Fibroblast of lung (primary cell): ENCODE data around the gene TOX3. TPM values are rescaled to one million over a fixed set of nuclear protein-coding genes. Genes with fewer than 3 reads are reported as not detected.

ENCODE experiments used
- DNase-seq, 2 donors: peaks; one replicate each; pipeline versions ENCODE4 v3.0.0 to v3.0.0-alpha.2; 2010; ENCODE audit warnings: low read depth in 2 of 2
- H2AFZ ChIP-seq: 2 replicates; pipeline ENCODE4 v1.5.1; 2012; ENCODE audit warnings: low read length, control low read depth, inconsistent platforms
- H3K27ac ChIP-seq: 2 replicates; pipeline ENCODE4 v1.5.1; 2011; ENCODE audit warnings: low read length, control low read depth; ENCODE audit not compliant: insufficient read depth
- H3K27me3 ChIP-seq: 2 replicates; pipeline ENCODE4 v1.5.1; 2011; ENCODE audit warnings: mild to moderate bottlenecking, low read length; ENCODE audit not compliant: control insufficient read depth, insufficient read depth
- H3K36me3 ChIP-seq: 2 replicates; pipeline ENCODE4 v1.5.1; 2011; ENCODE audit warnings: low read length; ENCODE audit not compliant: control insufficient read depth, insufficient read depth
- H3K4me1 ChIP-seq: 2 replicates; pipeline ENCODE4 v1.5.1; 2011; ENCODE audit warnings: low read length; ENCODE audit not compliant: control insufficient read depth, insufficient read depth; ENCODE audit errors: extremely low read depth
- H3K4me2 ChIP-seq: 2 replicates; pipeline ENCODE4 v1.5.1; 2011; ENCODE audit warnings: low read length, control low read depth; ENCODE audit not compliant: insufficient read depth; ENCODE audit errors: extremely low read depth
- H3K4me3 ChIP-seq, 4 experiments: fragments of 200-600 bp in 1 of 4; sonication (generic) in 1 of 4; replicated peaks in 1 of 4; 2 replicates each; pipeline ENCODE4 v1.5.1; 2011 to 2016; ENCODE audit warnings: low read length in 4 of 4, low read depth in 3 of 4, mild to moderate bottlenecking in 3 of 4, control low read depth in 2 of 4, inconsistent platforms in 1 of 4, mixed read lengths in 1 of 4; ENCODE audit not compliant: insufficient read depth in 1 of 4; ENCODE audit errors: control extremely low read depth in 1 of 4
- H3K79me2 ChIP-seq: 2 replicates; pipeline ENCODE4 v1.5.1; 2012; ENCODE audit warnings: mild to moderate bottlenecking, low read length, inconsistent platforms; ENCODE audit not compliant: control insufficient read depth, insufficient read depth
- H3K9ac ChIP-seq: 2 replicates; pipeline ENCODE4 v1.5.1; 2011; ENCODE audit warnings: mild to moderate bottlenecking, low read length, control low read depth; ENCODE audit not compliant: insufficient read depth
- H3K9me3 ChIP-seq: 2 replicates; pipeline ENCODE4 v1.5.1; 2012; ENCODE audit warnings: low read depth, low read length; ENCODE audit not compliant: control insufficient read depth, insufficient read depth
- H4K20me1 ChIP-seq: 2 replicates; pipeline ENCODE4 v1.5.1; 2011; ENCODE audit warnings: low read length; ENCODE audit not compliant: control insufficient read depth, insufficient read depth; ENCODE audit errors: extremely low read depth
- CTCF ChIP-seq, 2 donors: IDR thresholded peaks in 1 of 2; conservative IDR thresholded peaks in 1 of 2; 1 replicate in 1 of 2; 2 replicates in 1 of 2; pipeline ENCODE4 v1.5.1; 2011 to 2012; ENCODE audit warnings: low read length in 2 of 2, control low read depth in 1 of 2, inconsistent platforms in 1 of 2, low read depth in 1 of 2, mild to moderate bottlenecking in 1 of 2
- EZH2 ChIP-seq: IDR thresholded peaks from 2 replicates; pipeline ENCODE4 v1.5.1; 2012; ENCODE audit warnings: low read length, control low read depth, mild to moderate bottlenecking; ENCODE audit errors: missing control alignments
- polyA plus RNA-seq, 2 donors: library from polyadenylated mRNA; depleted of rRNA in 1 of 2; stranded (reverse) in 1 of 2; unstranded in 1 of 2; fragments of >200 nt; gene quantifications; 2 replicates each; pipeline ENCODE4 v1.2.1, GENCODE V29; 2011 to 2012; ENCODE audit warnings: missing spikeins in 1 of 2
- total RNA-seq: library from RNA; depleted of rRNA; stranded (reverse); fragments of >200 nt; gene quantifications from 2 replicates; pipeline ENCODE4 v1.2.1, GENCODE V29; 2014

Gene TOX3
- total and polyA plus RNA-seq, 2 donors (not counting 1 experiment from before 2014, with no cell fraction given): not detected

GRCh38 chr16:52407778-52408177 lies 139.2 kb downstream of the TOX3 start:
- no peak for DNase-seq
- no peak for TF ChIP-seq CTCF (conservative IDR thresholded peaks at IDR 0.05 in 1 of 2, IDR thresholded peaks at IDR 0.05 in 1 of 2; ENCODE audit: low read depth in 1 of 2, low read length in 2 of 2)
- Histone ChIP-seq H3K27me3 (no peaks in the 10 kb centered on the region), H3K4me3 (no peak overlapping the region), H3K79me2 (no peaks in the 10 kb centered on the region), H3K4me2 (no peak overlapping the region), H3K36me3 (no peaks in the 10 kb centered on the region), H3K9me3 (no peaks in the 10 kb centered on the region), H2AFZ (no peak overlapping the region), H3K27ac (no peak overlapping the region), H3K4me1 (no peaks in the 10 kb centered on the region), H4K20me1 (no peaks in the 10 kb centered on the region), H3K9ac (no peak overlapping the region)

GRCh38 chr16:52405441-52405840 lies 141.5 kb downstream of the TOX3 start:
- TF ChIP-seq CTCF (conservative IDR thresholded peaks at IDR 0.05 in 1 of 2, IDR thresholded peaks at IDR 0.05 in 1 of 2; ENCODE audit: low read depth in 1 of 2, low read length in 2 of 2) (no peak), EZH2 (no peak)
- DNase-seq: no peak
- H2AFZ ChIP-seq: no peak overlapping the region
- H3K9me3 ChIP-seq: no peaks in the 10 kb centered on the region
- H3K27me3 ChIP-seq: no peaks in the 10 kb centered on the region
- no peak overlapping the region for H3K4me2 ChIP-seq
- no peaks in the 10 kb centered on the region for H3K79me2 ChIP-seq
- no peak overlapping the region for H3K4me3 ChIP-seq
- H3K9ac ChIP-seq: no peak overlapping the region
- no peak overlapping the region for H3K27ac ChIP-seq
- no peaks in the 10 kb centered on the region for H3K36me3 ChIP-seq
- no peaks in the 10 kb centered on the region for H3K4me1 ChIP-seq
- H4K20me1 ChIP-seq: no peaks in the 10 kb centered on the region

- no peak for DNase-seq
- Histone ChIP-seq H3K4me1 (no peaks in the 10 kb centered on the region), H3K9ac (no peak overlapping the region), H3K27me3 (no peaks in the 10 kb centered on the region), H2AFZ (no peak overlapping the region), H3K79me2 (no peaks in the 10 kb centered on the region), H3K36me3 (no peaks in the 10 kb centered on the region), H3K9me3 (no peaks in the 10 kb centered on the region), H3K4me2 (no peak overlapping the region), H3K27ac (no peak overlapping the region), H3K4me3 (no peak overlapping the region), H4K20me1 (no peaks in the 10 kb centered on the region)
- TF ChIP-seq EZH2: no peak
- no peak for TF ChIP-seq CTCF (conservative IDR thresholded peaks at IDR 0.05 in 1 of 2, IDR thresholded peaks at IDR 0.05 in 1 of 2; ENCODE audit: low read depth in 1 of 2, low read length in 2 of 2)
Observed at GRCh38 chr16:52404546-52404945, 142.4 kb downstream of the TOX3 start.
